MM.1S (cell line): ENCODE data around the gene SHMT2.

Source experiments
- DNase-seq: peaks from one replicate; pipeline ENCODE4 v3.0.0-alpha.2; 2015
- H2AFZ ChIP-seq: fragments of 300-600 bp; sonication (generic); 2 replicates; pipeline ENCODE4 v1.6.0; 2016; ENCODE audit warnings: antibody characterized with exemption, low read length
- H3F3A ChIP-seq: fragments of 300-600 bp; sonication (generic); 2 replicates; pipeline ENCODE4 v1.6.1; 2016; ENCODE audit warnings: mild to moderate bottlenecking, antibody characterized with exemption, low read length, moderate library complexity, mixed read lengths; ENCODE audit not compliant: insufficient read depth
- H3K27ac ChIP-seq: fragments of 300-600 bp; sonication (generic); 2 replicates; pipeline ENCODE4 v1.5.1; 2016; ENCODE audit warnings: mild to moderate bottlenecking, low read length
- H3K27me3 ChIP-seq: fragments of 300-600 bp; sonication (generic); replicated peaks from 2 replicates; pipeline ENCODE4 v1.6.0; 2016; ENCODE audit warnings: low read length; ENCODE audit not compliant: insufficient read depth
- H3K36me3 ChIP-seq: fragments of 300-600 bp; sonication (generic); replicated peaks from 2 replicates; pipeline ENCODE4 v1.6.1; 2016; ENCODE audit warnings: mild to moderate bottlenecking, low read length, mixed read lengths; ENCODE audit not compliant: insufficient read depth
- H3K4me1 ChIP-seq: fragments of 300-600 bp; sonication (generic); 2 replicates; pipeline ENCODE4 v1.6.1; 2016; ENCODE audit warnings: low read length, mixed read lengths
- H3K4me2 ChIP-seq: fragments of 300-600 bp; sonication (generic); 2 replicates; pipeline ENCODE4 v1.6.0; 2016; ENCODE audit warnings: low read depth, low read length
- H3K4me3 ChIP-seq: fragments of 300-600 bp; sonication (generic); 2 replicates; pipeline ENCODE4 v1.5.1; 2016; ENCODE audit warnings: low read length, mixed read lengths
- H3K79me2 ChIP-seq: fragments of 300-600 bp; sonication (generic); 2 replicates; pipeline ENCODE4 v1.6.1; 2016; ENCODE audit warnings: mixed run types, low read length, mixed read lengths
- H3K9ac ChIP-seq: fragments of 300-600 bp; sonication (generic); 2 replicates; pipeline ENCODE4 v1.6.1; 2016; ENCODE audit warnings: low read length, mixed read lengths
- H3K9me2 ChIP-seq: fragments of 300-600 bp; sonication (generic); replicated peaks from 2 replicates; pipeline ENCODE4 v1.6.1; 2016; ENCODE audit warnings: mild to moderate bottlenecking, low read length, mixed read lengths; ENCODE audit not compliant: insufficient read depth
- H3K9me3 ChIP-seq: fragments of 300-600 bp; sonication (generic); replicated peaks from 2 replicates; pipeline ENCODE4 v1.6.1; 2016; ENCODE audit warnings: mild to moderate bottlenecking, low read length, mixed read lengths; ENCODE audit not compliant: insufficient read depth
- H4K20me1 ChIP-seq: fragments of 300-600 bp; sonication (generic); 2 replicates; pipeline ENCODE4 v1.6.1; 2016; ENCODE audit warnings: mild to moderate bottlenecking, low read length, moderate library complexity, mixed read lengths; ENCODE audit not compliant: insufficient read depth
- CTCF ChIP-seq: fragments of 300-600 bp; sonication (generic); IDR thresholded peaks from 2 replicates; pipeline ENCODE4 v1.5.1; 2016; ENCODE audit warnings: antibody characterized with exemption, low read length, mixed read lengths
- EZH2 ChIP-seq: fragments of 300-600 bp; sonication (generic); optimal IDR thresholded peaks from 2 replicates; pipeline ENCODE3; 2017; ENCODE audit warnings: low read depth, mild to moderate bottlenecking, antibody characterized with exemption, low read length, mixed read lengths
- EZH2phosphoT487 ChIP-seq: fragments of 300-600 bp; sonication (generic); IDR thresholded peaks from 2 replicates; pipeline ENCODE4 v1.6.1; 2018; ENCODE audit warnings: antibody characterized with exemption, low read length

Gene SHMT2

GRCh38 chr12:57248934-57249742 is 19.6 kb downstream of the SHMT2 start:
- Histone ChIP-seq H3K4me3 (no peak overlapping the region), H3K4me2 (no peak overlapping the region)

DNA sequence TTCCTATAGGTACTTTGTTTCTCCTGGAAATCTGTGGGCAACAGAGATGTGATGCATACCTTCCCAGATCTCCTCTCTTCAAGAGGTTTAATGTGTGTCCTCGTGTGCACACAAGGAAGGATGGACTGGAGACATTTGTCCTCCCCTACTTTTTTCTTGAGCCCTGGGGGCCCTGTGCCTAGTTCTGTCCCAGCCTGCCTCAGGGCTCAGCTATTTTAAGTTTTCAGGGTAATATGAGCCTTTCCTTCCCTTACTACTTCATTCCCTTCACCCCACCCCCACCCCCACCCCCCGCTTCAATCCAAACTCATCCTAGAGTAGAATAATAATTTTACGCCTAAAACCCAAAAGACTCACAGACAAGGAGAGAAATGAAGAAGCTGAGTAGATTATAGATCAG is 21.0 kb downstream of the SHMT2 start:
- DNase-seq = no peak
- Histone ChIP-seq H4K20me1 (no peaks in the 10 kb centered on the region), H3F3A (no peaks in the 10 kb centered on the region)

More at GRCh38 chr12:57248934-57249742, 19.6 kb downstream of the SHMT2 start:
- Histone ChIP-seq H3K9me3 (no peaks in the 10 kb centered on the region), H3K36me3 (no peaks in the 10 kb centered on the region), H3K79me2 (no peaks in the 10 kb centered on the region), H3K9me2 (no peaks in the 10 kb centered on the region), H3K27ac (no peak overlapping the region), H3K27me3 (peaks cover 3% of the 10 kb centered on the region; the same call in 1 of the 2 replicates), H4K20me1 (no peaks in the 10 kb centered on the region), H2AFZ (no peak overlapping the region), H3K9ac (no peak overlapping the region), H3F3A (no peaks in the 10 kb centered on the region), H3K4me1 (no peaks in the 10 kb centered on the region)
- DNase-seq = no peak
- TF ChIP-seq EZH2 = no peak
- TF ChIP-seq CTCF = no peak
- no peak for TF ChIP-seq EZH2phosphoT487

DNA sequence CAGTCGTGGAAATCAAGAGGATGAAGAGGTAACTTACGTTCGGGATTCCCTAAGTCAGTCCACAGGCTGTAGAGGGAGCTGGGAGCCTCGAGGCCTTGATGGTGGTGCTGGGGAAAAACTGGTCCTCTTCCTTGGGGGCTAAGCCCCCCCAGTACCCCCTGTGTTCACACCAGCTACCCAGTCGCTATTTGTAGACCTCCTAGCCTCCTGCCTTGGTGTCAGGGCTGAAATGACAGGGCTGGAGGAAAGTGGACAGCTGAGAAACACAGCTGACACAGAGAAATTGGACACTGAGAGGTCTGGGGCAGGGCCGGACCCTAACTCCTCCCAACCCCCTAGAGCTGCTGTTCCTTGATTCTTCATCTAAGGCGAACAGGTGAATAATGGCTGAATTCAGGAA is 21.4 kb downstream of the SHMT2 start, which contains the start of gene STAC3:
Gene STAC3 (minus strand): TSS at position 232 of the 400 bp plus-strand sequence. CDS start 1,551 bp downstream, outside the sequence.
- no peak for TF ChIP-seq CTCF
- no peak for TF ChIP-seq EZH2
- no peak for TF ChIP-seq EZH2phosphoT487
- Histone ChIP-seq H3K4me3 (no peak within 1 kb of the TSS), H3K27me3 (no peaks in the 10 kb centered on the region), H2AFZ (no peak within 1 kb of the TSS), H3K4me1 (no peaks in the 10 kb centered on the region), H3F3A (no peaks in the 10 kb centered on the region), H3K9me3 (no peaks in the 10 kb centered on the region), H3K9ac (no peak within 1 kb of the TSS), H3K9me2 (no peaks in the 10 kb centered on the region), H3K27ac (no peak within 1 kb of the TSS), H3K4me2 (no peak within 1 kb of the TSS), H3K36me3 (no peaks in the 10 kb centered on the region), H3K79me2 (no peaks in the 10 kb centered on the region), H4K20me1 (no peaks in the 10 kb centered on the region)
- DNase-seq = no peak

More for the DNA sequence above, 21.0 kb downstream of the SHMT2 start:
- H3K9ac ChIP-seq = no peak overlapping the region
- no peaks in the 10 kb centered on the region for H3K4me1 ChIP-seq
- no peaks in the 10 kb centered on the region for H3K79me2 ChIP-seq
- H3K9me2 ChIP-seq = no peaks in the 10 kb centered on the region
- no peaks in the 10 kb centered on the region for H3K9me3 ChIP-seq
- H3K4me2 ChIP-seq = no peak overlapping the region
- no peak overlapping the region for H2AFZ ChIP-seq
- no peak for TF ChIP-seq CTCF
- no peaks in the 10 kb centered on the region for H3K27me3 ChIP-seq
- no peak overlapping the region for H3K4me3 ChIP-seq
- H3K36me3 ChIP-seq = no peaks in the 10 kb centered on the region
- H3K27ac ChIP-seq = no peak overlapping the region
